GM19023 (cell line): Measurements from ENCODE around the gene ATP2A1.
A peak's percentile ranks its signal among the peaks of the same experiment; 100 is the strongest.

Experiments
- ATAC-seq: cut with Tn5 transposase; IDR thresholded peaks from one replicate; pipeline ENCODE4 v1.9.1; 2021; ENCODE audit warnings: mild to moderate bottlenecking, moderate library complexity; ENCODE audit not compliant: unreplicated experiment

Gene ATP2A1

DNA sequence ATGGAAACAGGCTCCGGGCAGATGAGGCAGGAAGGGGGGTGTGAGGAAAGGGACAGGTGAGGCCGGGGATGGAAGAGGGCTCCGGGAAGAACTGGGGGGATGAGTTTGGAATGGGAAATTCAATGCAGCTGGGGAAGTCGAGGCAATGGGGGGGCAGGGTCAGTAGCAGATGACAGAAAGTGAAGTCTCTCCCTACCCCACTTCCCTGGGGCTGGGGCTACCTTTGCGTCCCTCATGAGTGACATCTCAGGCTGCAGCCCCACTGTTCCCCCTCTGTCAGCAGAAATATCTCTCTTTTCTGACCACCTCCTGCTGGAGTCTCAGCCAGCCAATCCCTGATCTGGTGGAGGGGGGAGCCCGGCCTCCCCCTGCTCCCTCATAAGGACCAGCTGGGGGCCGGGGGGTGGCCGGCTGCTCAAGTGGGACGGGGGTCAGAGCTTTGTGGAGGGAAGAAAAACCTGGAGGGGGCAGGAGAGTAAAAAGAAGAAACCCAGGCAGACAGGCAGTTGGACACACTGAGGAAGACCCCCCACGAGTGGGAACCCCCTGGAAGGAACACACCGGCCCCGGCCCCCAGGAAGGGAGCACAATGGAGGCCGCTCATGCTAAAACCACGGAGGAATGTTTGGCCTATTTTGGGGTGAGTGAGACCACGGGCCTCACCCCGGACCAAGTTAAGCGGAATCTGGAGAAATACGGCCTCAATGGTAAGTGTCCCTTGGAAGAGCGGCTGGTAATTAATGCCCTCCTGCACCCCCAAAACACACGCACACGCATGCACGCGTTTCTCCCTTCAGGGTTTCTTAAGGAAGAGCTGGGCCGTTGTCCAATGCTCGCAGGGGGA lies at the start of gene ATP2A1:
Gene ATP2A1, plus strand, starts transcription at position 406 of the 844 bp plus-strand sequence. Its CDS starts 184 bp downstream, at position 590.
- ATAC-seq: no peak

DNA sequence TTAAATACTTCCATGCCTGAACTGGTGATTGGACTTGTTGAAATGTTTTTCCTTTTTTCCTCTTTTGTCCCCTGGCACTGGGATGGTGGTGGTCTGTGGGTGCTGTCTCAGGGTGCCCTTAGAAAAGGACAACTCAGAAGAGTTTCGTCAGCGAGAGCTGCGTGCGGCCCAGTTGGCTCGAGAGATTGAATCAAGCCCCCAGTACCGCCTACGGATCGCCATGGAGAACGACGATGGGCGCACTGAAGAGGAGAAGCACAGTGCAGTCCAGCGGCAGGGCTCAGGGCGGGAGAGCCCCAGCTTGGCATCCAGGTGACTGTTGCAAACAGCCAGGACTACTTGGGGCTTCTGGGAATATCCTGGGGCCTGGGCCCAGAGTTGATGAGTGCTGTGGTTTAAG lies 48.5 kb upstream of the ATP2A1 start:
- ATAC-seq: no peak

DNA sequence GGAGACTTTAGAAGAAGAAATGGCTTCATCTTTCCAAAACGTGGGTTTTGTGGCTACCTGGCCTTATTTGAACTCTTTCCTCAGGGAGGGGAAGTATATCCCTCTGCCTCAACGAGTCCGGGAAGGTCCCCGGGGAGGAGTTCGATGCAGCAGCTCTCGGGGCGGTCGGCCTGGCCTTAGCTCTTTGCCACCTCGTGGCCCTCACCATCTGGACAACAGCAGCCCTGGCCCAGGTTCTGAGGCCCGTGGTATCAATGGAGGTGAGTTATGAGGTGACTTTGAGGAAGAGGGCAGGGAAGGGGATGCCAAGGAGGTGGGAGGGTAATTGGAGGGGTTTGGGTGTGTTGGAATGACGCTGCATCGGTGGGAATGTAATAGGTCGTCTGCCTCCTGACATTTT lies 47.8 kb upstream of the ATP2A1 start:
- no peak for ATAC-seq

DNA sequence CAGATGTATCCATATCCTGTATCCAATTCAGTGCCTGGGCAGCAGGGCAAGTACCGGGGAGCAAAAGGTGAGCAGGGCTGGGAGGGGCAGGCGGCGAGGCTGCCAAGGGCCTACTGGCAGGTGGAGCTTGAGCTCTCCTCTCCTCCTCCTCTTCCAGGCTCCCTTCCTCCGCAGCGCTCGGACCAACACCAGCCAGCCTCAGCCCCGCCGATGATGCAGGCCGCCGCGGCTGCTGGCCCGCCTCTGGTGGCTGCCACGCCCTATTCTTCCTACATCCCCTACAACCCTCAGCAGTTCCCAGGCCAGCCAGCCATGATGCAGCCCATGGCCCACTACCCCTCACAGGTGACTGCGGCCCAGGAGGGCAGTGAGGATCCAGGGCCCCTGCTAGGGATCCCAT lies 43.9 kb upstream of the ATP2A1 start:
- no peak for ATAC-seq

DNA sequence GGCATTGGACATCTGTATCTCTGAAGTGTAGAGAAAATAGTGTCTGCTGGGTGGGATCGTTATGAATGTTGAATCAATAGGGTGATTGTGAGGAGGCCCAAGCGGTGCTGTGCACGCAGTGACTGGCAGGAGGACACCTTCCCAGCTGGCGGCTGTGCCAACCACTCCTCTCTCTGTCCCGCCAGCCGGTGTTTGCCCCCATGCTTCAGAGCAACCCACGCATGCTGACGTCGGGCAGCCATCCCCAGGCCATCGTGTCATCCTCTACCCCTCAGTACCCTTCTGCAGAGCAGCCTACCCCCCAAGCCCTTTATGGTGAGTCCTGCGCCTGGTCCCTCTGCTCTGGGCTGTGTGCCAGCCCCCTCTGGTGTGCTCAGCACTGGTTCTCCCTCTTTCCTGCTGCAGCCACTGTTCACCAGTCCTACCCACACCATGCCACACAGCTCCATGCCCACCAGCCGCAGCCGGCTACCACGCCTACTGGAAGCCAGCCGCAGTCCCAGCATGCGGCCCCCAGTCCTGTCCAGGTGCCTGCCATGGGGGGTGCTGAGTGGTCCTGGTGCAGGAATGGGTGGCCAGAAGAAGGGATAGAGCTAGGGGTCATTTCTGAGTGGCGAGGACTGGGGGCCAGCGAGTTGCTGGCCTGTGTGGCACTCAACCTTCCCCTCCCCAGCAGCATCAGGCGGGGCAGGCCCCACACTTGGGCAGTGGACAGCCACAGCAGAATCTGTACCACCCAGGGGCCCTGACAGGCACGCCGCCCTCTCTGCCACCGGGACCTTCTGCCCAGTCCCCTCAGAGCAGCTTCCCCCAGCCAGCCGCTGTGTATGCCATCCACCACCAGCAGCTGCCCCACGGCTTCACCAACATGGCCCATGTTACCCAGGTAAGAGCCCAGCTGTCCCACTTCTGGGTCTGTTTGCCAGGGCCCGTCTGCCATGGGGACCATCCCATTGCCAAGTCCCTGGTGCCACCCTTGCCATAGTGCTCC lies 43.1 kb upstream of the ATP2A1 start:
- ATAC-seq: no peak

- ATAC-seq: no peak
Measured at GRCh38 chr16:28835864-28836760, 42.2 kb upstream of the ATP2A1 start.

DNA sequence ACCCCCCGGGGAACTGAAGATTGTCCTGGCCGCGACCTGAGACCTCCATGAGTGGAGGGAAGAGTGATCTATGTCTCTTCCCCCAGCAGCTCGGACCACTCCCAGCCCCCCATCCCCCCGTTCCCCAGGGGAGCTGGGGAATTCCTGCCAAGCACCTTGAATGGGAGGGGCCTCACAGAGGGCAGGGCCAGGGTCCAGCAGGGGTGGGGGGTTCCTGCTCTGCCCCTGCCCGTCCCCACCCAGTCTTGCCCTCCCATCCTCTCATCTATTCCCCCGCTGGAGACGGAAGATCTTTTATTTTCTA lies 41.6 kb upstream of the ATP2A1 start:
- no peak for ATAC-seq

- no peak for ATAC-seq
Measured at GRCh38 chr16:28837672-28838557, 40.4 kb upstream of the ATP2A1 start.

- ATAC-seq: no peak
Measured at GRCh38 chr16:28838558-28838918, 39.8 kb upstream of the ATP2A1 start.

GRCh38 chr16:28839004-28839639 lies 39.2 kb upstream of the ATP2A1 start:
- ATAC-seq: no peak

- no peak for ATAC-seq
Measured at GRCh38 chr16:28839899-28840298, 38.4 kb upstream of the ATP2A1 start.

GRCh38 chr16:28842696-28843095 lies 35.6 kb upstream of the ATP2A1 start:
- ATAC-seq: no peak

DNA sequence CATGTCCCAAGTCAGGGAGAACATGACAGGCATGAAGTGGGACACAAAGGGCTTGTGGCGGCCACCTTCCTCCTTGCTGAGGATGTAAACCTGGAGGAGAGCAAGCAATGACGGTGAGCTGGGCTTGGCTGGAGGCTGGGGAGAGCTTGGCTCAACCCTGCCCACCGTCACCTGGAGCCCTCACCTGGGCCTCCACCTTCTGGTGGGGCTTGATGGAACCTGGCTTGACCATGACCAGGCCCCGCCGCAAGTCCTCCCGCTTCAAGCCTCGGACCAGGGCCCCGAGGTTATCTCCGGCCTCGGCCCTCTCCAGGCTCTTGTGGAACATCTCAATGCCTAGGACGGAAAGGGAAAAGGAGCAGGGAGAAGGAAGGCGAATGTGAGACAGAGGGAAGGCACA lies 34.5 kb upstream of the ATP2A1 start:
- no peak for ATAC-seq

DNA sequence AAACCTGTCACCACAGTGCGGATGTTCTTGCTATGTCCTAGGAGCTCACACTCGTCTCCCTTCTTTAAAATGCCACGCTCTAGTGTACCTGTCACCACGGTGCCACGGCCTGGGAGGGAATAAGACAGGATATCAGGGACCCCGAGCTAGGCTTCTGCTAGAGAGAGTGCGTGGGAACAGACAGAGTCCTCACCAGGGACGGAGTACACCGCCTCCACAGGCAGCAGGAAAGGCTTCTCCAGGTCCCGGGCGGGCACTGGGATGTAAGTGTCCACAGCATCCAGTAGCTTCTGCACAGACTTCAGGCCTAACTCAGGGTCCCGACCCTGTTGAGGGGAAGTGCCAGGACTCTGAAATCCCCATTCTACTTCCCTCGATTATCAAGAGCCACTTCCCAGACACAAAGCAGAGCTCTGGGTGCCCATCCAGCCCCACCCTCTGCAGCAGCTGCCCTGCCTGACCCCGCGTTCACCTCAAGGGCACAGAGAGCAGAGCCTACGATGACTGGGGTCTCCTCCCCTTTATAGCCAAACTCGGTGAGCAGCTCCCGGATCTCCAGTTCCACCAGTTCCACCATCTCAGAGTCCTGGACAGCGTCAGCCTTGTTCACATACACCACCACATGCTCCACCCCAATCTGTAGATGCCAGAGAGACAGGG lies 33.9 kb upstream of the ATP2A1 start:
- no peak for ATAC-seq

- no peak for ATAC-seq
Measured at GRCh38 chr16:28845293-28845692, 33.0 kb upstream of the ATP2A1 start.

DNA sequence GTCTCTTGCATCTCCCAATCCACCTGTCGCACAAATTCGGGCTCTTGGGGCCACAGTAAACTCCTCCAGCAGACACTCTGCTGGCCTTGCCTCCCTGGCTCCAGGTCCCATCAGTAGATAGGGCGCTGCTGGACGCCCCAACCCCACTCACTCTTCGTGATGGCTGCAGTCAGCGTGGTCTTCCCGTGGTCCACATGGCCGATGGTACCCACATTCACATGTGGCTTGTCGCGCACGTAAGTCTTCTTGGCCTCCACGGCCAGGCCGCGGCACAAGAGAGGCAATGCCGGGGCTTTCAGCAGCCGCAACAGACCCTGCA lies 32.6 kb upstream of the ATP2A1 start:
- no peak for ATAC-seq

DNA sequence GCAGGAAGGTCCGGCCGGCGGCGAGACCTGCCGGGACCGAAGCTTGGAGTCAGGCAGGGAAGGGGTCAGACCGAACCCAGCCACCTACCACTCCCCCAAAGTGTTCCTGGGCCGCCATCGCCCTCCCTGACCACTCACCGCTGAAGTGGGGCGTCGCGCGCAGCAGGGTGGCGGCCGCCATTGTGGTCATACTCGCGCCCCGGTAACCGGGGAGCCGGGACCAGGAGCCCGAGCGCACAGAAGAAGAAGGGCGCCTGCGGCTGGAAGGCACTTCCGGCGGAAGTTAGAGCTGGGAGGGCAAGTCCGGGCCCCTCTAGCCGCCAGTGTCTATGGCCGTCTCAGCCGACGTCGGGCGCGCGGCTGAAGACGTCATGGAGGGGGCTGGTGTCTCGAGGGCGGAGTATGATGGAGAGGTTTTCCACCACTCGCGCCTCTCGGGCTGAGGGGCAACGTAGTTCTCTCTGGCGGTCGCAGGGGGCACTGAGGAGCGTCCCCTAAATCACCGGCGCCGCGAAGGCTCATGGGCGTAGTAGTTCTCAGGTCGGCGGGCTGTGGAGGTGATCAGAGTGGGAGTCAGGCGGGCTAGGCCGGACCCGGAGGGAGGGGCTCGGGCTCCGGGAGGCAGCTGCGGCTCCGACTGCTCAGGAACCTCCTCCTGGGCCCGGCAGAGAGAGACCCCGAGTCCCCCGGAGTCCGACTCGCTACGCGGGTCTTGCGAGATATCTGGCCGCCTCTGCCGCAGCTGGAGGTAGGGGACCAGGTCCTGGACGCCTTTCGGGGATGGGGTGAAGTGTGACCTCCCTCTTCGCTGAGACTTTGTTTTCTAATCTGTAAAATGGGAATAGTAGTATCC lies 32.0 kb upstream of the ATP2A1 start, which contains the start of gene TUFM:
Gene TUFM, minus strand, starts transcription at position 269 of the 853 bp plus-strand sequence. Its CDS starts 79 bp downstream, at position 190.
- peak; percentile 91 for ATAC-seq

- ATAC-seq: no peak
Measured at GRCh38 chr16:28846933-28847273, 31.4 kb upstream of the ATP2A1 start.
